NCI-H2029 treated with DMSO at 0.1 percent for 48 hours (cell line): Measurements from ENCODE around the gene NEAT1.
A peak's percentile ranks its signal among the peaks of the same experiment; 100 is the strongest.
"Not testable (repeated sequence)": the region's sequence is repeated elsewhere in the genome, so short reads cannot be mapped to it uniquely, and the experiment has no call there.

Source experiments
- DNase-seq: peaks from one replicate; lab custom pipeline; 2025; lab: John Stamatoyannopoulos, UW

Gene NEAT1

DNA sequence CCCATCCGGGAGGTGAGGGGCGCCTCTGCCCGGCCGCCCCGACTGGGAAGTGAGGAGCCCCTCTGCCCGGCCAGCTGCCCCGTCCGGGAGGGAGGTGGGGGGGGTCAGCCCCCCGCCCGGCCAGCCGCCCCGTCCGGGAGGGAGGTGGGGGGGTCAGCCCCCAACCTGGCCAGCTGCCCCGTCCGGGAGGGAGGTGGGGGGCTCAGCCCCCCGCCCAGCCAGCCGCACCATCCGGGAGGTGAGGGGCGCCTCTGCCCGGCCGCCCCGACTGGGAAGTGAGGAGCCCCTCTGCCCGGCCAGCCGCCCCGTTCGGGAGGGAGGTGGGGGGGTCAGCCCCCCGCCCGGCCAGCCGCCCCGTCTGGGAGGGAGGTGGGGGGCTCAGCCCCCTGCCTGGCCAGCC lies 28.7 kb downstream of the NEAT1 start:
- DNase-seq = not testable (repeated sequence)

DNA sequence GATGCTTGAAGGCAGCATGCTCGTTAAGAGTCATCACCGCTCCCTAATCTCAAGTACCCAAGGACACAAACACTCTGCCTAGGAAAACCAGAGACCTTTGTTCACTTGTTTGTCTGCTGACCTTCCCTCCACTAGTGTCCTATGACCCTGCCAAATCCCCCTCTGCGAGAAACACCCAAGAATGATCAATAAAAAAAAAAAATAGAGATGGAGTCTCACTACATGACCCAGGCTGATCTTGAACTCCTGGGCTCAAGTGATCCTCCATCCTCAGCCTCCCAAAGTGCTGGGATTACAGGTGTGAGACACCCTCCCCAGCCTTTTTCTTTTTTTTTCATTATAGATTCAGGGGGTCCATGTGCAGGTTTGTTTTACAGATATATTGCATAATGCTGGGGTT lies 29.7 kb downstream of the NEAT1 start:
- not testable (repeated sequence) for DNase-seq

DNA sequence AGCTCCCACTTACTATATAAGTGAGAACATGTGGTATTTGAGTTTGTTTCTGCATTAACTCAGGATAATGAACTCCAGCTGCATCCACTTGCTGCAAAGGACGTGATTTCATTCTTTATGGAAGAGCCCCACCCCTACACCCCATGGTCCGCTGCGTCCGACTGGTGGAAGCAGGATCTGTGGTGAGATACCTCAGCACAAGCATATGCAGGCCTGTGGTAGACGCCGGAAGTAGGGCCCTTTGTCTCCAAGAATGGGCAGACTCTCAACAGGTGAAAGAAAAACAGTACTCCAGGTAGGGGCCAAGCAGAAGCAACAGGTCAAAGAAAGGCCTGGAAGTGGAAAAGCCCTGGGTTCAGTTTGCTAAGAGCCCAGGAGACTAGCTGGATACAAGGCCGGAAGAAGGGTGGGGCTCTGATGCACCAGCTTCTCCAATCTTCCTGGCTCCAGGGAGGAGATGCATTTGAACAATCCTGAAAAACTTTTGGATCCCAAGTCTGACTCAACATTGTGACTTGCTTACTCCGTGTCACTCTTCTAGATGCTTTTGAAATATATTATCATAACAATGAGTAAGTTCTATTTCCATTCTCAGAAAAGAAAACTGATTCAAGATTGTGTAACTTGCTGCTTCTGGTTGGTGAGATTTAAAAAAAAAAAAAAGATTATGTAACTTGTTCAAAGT lies 30.4 kb downstream of the NEAT1 start:
- no peak for DNase-seq

DNA sequence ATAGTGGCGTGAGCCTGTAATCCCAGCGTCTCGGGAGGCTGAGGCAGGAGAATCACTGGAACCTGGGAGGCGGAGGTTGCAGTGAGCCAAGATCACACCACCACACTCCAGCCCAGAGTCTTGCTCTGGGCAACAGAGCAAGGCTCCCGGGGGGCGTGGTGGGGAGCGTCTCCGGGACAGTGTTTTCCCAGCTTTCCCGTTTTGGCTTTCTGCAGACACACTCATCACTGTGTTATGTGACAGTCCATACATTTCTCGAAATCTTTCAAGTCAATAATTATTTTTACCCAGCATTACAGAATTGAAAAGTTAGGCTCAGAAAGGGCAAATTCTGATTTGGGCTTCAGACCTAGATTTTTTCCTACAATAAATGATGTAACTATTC lies 31.7 kb downstream of the NEAT1 start:
- DNase-seq = no peak

DNA sequence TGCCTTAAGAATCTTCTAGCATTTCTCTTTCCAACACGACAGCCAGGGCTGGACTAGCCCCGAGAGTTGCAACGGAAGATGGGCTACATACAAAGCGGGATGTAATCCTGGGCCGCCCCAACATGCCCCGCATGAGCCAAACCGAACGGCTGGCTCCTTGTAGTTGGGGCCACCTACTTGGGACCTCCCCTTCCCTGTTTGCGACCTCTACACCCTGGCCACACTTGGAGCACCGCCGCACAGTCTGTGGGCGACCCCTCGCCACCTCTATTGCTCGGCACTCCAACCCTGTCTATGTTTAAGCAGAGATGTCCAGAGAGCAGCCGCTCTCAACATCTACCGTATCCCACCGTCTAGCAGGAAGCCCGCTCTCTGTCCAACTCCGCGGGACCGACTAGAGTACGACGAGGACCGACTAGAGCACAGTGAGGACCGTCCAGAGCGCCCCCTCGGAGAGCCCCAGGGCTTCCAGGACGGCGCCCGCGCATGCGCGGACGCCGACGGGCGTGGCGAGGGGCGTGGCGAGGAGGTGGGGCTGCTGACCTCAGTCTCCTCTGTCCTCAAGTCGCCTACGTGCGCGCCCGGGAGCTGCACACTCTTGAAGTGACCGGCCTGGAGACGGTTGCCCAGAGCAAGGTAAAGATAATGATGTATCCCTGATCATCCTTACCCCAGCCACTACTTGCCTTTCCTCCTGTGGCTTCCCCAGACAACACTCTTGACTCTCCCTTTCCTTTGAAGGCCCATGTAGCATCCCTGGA lies 32.3 kb downstream of the NEAT1 start:
- no peak for DNase-seq

DNA sequence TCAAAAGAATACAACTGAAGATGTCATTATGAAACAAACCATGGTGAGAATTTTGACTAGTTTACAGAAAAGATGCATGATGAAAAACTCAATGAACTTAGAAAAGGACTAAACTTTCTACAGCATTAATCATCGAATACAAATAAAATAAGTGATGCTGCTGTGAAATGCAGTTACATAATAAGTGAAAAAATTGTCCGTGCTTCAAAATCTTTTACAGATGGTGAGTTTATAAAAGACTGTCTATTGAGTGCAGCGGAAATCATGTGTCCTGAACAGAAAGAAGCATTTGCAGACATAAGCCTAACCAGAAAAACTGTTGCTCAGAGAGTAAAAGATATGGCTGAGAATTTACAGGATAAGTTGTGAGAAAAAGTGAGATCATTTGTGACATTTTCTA lies 33.8 kb downstream of the NEAT1 start:
- DNase-seq = no peak

DNA sequence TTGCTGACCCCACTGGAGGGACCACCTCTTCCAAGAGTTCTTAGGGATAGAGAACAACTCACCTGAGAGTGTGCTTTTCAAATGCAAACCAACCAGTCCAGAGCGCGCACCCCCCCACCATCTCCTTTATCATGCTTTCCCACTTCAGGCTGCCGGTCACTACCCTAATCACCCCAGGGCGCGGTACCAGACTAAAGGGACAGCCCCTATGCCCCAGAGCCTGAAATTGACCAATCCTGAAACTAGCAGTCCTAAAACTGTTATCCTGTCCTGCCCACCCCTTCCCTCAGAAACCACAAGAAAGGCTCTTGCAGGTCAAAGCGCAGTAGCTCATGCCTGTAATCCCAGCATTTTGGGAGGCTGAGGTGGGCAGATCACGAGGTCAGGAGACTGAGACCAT lies 37.0 kb downstream of the NEAT1 start:
- no peak for DNase-seq

DNA sequence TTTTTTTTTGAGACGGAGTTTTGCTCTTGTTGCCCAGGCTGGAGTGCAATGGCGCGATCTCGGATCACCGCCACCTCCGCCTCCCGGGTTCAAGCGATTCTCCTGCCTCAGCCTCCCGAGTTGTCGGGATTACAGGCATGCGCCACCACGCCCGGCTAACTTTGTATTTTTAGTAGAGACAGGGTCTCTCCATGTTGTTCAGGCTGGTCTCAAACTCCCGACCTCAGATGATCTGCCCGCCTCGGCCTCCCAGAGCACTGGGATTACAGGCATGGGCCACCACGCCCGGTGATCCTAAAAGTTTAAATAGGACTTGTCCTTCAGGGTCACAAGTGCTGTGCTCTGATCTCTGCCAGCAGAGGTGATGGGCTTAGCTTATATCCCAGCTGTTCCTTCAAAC lies 42.9 kb downstream of the NEAT1 start:
- DNase-seq = not testable (repeated sequence)

DNA sequence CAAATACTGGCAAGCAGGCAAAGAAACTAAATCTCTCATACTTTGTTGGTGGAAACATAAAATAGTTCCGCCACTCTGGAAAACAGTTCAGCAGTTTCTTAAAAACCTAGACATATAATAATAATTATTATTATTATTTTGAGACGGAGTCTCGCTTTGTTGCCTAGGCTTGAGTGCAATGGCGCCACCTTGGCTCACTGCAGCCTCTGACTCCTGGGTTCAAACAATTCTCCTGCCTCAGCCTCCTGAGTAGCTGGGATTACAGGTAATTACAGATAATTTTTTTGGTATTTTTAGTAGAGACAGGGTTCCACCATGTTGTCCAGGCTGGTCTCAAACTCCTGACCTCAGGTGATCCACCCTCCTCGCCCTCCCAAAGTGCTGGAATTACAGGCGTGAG lies 44.7 kb downstream of the NEAT1 start:
- not testable (repeated sequence) for DNase-seq

DNA sequence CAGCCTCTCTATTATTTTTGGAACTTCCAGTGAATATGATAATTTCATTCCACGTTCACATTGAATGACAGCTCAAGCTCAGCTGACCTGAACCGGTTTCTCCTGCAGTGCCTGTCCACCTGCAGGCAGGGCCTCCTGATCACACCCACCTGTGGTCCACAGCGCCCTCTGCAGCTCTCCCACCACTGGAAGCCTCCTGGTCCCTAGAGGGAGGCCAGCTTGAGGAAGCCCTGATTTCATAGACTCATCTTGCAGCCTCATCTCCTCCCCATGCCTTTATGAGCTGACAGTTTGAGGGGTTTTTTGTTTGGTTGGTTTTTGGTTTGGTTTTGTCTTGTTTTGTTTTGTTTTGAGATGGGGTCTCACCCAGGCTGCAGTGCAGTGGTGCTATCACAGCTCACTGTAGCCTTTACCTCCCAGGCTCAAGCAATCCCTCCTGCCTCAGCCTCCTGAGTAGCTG lies 46.3 kb downstream of the NEAT1 start:
- DNase-seq = peak; percentile 74

DNA sequence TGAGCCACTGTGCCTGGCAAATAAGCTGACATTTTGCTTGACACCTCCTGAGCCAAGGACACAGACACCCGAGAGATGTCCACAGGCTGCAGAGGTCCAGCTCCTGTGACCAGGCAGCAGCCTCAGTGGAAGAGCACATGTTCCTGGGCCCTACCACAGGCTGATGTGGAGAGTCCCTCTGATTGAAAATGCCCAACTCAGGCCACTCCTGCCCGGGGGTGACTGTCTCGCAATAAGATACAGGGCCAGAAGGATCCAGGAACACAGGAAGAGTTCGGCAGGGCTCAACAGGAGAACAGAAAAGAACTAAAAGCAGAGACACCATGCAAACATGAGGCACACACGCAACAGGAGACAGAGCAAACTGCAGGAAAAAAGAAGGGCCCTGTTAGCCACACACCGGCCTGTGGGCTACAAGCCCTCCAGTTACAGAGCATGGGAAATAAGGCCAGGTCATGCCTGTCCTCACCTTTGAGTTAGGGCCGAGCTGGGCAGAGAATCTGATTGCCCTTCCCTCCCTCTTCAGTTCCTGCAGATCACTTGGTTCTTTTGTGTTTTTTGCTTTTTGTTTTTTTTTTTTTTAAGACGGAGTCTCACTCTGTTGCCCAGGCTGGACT lies 47.9 kb downstream of the NEAT1 start:
- DNase-seq = no peak

DNA sequence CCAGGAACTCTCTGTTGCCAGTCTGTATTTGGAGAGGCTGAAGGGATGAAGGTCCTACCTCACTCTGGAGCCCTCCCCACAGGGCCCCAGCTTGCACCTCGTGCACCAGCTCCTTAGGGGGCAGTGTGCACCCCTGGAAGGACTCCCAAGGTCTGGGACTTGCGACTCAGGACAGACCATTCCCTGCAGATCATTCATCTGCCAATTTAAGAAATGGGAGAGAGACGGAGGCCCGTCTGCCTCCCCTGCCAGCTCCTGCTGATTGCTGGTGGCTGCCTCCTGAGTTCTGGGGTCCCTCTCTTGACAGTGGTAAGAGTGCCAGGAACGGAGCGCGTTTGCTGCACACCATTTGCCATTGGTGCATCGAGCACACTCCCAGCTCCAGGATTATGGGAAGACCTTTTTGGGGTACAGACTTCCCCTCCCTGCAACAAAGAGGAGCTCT lies 48.9 kb downstream of the NEAT1 start:
- no peak for DNase-seq

DNA sequence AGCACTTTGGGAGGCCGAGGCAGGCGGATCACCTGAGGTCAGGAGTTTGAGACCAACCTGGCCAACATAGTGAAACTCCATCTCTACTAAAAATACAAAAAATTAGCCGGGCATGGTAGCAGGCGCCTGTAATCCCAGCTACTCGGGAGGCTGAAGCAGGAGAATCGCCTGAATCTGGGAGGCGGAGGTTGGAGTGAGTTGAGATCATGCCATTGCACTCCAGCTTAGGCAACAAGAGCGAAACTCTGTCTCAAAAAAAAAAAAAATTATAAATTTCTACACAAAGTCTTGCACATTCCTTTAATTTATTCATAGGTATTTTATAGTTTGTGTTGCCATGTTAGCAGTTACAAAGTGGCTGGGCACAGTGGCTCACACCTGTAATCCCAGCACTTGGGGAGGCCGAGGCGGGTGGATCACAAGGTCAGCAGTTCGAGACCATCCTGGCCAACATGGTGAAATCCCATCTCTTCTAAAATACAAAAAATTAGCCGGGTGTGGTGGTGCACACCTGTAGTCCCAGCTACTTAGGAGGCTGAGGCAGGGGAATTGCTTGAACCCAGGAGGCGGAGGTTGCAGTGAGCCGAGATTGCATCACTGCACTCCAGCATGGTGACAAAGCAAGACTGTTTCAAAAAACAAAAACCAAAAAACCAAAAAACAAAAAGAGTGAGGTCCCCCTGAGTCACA lies 50.1 kb downstream of the NEAT1 start:
- not testable (repeated sequence) for DNase-seq

DNA sequence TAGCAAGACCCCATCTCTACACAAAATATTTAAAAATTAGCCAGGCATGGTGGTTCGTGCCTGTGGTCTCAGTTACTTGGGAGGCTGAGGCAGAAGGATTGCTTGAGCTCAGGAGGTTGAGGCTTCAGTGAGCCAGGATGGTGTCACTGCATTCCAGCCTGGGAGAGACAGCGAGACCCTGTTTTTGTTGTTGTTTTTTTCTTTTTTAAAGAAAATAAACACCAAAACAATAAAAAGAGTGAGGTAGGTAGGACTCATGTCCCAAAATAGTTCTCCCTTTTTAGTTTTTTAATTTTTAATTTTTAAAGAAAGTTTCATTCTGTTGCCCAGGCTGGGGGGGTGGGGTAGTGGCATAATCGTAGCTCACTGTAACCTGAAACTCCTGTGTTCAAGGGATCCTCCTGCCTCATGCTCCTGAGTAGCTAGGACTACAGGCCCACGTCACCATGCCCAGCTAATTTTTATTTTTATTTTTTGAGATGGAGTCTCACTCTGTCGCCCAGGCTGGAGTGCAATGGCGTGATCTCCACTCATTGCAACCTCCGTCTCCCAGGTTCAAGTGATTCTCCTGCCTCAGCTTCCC lies 50.8 kb downstream of the NEAT1 start:
- no peak for DNase-seq

DNA sequence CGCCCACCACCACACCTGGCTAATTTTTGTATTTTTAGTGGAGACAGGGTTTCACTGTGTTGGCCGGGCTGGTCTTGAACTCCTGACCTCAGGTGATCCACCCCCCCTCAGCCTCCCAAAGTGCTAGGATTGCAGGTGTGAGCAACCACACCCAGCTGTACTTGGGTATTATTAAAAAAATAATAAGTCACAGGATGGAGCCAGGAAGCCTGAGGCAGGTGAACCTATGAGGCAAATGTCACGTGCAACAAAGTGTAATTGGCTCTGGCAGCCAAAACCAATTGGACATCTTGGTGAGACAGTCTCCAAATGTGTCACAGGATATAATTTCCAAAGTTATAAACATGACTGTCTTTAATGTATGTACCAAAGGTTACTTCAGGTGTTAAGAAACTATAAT lies 52.3 kb downstream of the NEAT1 start:
- DNase-seq = no peak

DNA sequence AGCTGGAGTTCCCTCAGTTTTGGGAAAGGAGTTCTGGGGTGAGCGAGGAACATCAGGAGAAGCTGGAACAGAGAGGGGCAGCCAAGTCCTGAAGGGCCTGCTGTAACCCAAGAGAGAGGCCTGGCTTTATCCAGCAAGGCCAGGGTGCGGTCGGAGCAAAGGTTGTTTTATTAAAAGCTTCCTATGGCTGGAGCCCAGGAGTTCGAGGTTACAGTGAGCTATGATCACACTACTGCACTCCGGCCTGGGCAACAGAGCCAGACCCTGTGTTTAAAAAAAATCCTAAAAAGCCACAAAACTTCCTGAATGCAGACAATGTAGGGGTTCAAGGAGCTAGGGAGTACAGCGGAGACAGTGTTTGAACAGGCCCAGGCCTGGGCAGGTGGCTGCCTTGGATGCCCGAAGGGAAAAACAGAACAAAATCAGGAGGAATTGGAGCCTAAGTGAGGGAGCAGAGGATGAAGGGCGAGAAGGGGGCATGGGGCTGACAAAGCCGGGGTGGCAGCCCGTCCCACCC lies 54.1 kb downstream of the NEAT1 start:
- DNase-seq = no peak

DNA sequence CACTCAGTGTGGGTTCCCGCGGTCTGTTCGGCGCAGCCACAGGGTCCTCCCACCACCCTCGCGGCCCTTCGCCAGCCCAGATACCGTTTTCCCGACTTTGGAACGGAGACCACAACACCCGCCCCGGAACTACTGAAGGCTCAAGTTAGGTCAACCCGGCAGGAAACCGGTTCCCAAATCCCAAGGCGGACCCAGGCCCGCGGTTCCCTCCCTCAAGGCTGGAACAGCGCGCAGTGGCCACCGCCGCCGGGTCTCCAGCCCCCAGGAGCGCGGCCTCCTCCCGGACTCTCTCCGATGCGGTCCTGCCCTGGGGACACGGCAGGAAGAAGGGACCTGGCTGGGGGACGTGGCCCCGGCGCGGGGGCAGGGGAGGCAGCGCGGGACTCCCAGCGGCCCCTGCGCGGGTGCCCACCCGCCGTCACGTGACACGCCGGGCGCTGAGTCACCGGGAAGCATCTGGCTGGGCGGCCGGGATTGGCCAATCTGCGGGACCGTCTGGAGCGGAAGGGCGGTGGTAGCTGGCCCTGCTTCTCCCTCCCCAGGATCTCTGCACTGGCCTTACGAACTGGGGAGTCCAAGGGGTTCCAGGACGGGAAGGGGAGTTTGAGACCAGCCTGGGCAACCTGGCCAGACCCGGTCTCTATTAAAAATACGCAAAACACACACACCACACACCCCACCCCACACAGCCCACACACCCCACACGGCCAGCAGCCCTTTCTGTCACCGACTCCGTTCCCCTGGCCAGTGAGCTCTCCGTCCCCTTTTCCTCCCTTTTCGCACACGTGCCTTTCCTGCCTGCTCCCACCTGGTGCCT lies 54.8 kb downstream of the NEAT1 start:
- DNase-seq = peak; percentile 69

DNA sequence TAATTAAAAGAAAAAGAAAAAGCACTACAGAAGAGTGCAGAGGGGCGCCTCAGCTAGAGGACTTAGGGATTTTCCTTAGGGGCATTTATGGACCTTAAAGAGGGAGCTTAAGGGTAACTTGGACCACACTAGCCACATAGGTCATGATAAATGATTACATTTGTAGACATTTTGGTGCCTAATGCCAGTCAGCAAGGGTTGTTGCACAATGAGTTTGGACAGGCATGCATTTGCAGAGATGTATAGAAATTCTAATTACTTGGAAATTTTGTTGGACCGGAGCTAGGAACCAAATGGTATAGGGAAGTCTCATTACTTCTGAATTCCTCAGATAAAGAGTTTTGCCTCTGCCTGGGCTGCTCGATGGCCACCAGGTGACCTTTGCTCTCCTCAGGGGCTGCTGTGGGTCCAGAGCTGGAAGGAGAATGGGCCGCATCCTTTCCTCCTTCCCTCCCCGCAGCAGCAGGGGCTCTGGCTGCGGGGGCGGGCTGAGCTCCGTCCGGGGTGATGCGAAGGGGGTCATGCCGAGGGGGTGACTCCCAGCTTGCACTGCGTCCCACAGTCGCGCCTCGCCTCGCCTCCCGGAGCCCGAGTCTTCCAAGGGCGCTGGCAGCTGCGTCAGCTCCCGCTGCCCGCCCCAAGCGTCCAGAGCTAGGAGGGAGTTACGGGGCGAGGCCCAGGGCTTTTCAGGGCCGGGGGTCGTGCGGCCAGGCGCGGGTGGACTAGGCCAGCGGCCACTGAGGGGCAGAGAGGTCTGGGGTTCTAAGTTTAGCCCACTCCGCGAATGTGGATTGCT lies 56.0 kb downstream of the NEAT1 start:
- no peak for DNase-seq

DNA sequence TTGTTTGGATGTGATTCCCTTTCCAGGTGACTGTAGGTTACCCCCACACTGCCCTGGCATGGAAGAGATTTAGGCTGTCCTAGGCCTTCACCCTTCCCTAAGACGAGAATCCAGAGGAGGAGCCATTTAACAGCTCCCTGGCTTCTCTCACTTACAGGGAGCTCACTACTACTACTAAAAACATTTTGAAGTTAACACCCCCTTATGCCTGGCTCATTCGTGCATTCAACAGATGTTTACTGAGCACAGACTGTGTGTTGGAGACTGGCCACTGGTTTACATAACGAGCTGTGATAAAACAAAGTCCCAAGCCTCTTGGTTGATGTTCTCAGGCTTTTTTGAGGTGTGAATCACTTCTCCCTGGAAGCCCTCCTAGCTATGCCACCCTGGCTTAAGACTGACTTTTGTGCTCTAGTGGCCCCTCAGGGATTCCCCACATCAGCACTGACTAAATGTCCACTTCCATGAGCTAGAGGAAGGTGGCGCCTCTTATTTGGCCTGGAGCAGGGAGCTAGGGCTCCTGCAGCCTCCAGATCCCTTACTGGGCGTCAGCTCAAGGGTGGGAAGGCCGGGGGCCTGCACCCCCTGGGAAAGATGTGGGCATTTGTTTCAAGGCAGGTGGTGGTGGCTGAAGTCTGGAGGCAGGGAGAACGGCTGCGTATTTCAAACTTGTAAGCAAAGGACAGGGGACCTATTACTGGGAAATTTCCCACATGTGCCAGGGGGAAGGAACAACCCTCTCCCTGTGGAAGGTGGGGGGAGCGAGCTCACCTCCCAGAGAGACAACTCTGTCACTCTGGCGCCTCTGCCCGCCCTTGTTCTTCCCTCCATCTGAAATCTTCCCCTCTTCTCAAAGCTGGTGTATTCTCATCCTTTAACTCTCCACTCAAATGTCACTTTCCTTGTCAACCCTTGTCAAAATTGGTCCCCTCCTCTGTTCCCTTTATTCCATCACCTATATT lies 56.9 kb downstream of the NEAT1 start:
- no peak for DNase-seq
